OCI-LY3 (cell line): ENCODE results near the gene E2F6.

ENCODE experiments used
- CTCF ChIP-seq: fragments of 200-600, 300-600 bp; sonication (generic); IDR thresholded peaks from 2 replicates; pipeline ENCODE4 v1.5.1; 2014; ENCODE audit warnings: antibody characterized with exemption, low read length, low read depth
- EZH2phosphoT487 ChIP-seq: fragments of 200-600 bp; shearing (Covaris generic); IDR thresholded peaks from 2 replicates; pipeline ENCODE4 v1.6.1; 2018; ENCODE audit warnings: antibody characterized with exemption, mixed run types, low read depth

GRCh38 chr2:11477994-11478393 is 12.0 kb upstream of the E2F6 start:
- peak; percentile 95 for TF ChIP-seq CTCF
- TF ChIP-seq EZH2phosphoT487, result no peak
